ENCODE measurements around the gene TIPIN.
A peak's percentile ranks its signal among the peaks of the same experiment; 100 is the strongest.

The TIPIN gene

GRCh38 chr15:66288093-66288492 lies 68.4 kb downstream of the TIPIN start:
- no peak overlapping the region for H3K27ac ChIP-seq
- no peak for TF ChIP-seq CTCF (conservative IDR thresholded peaks at IDR 0.05)

- peak; percentile 78 for TF ChIP-seq CTCF (conservative IDR thresholded peaks at IDR 0.05)
- H3K27ac ChIP-seq: no peak overlapping the region
Measured at GRCh38 chr15:66287461-66288057, 68.9 kb downstream of the TIPIN start.
